Stimulated activated CD8-positive, alpha-beta memory T cell treated with anti-CD3 and anti-CD28 coated beads, Interleukin-4, amount 100 ng/mL, for 24 hours (primary cell): ENCODE measurements around the gene ZCWPW1.
"Not testable (repeated sequence)": the region's sequence is repeated elsewhere in the genome, so short reads cannot be mapped to it uniquely, and the experiment has no call there.

Experiments
- DNase-seq: peaks from one replicate; pipeline ENCODE4 v3.0.0-alpha.2; 2020; ENCODE audit warnings: low read depth

Gene ZCWPW1

GRCh38 chr7:100352230-100352781 lies 76.2 kb downstream of the ZCWPW1 start:
- DNase-seq, result not testable (repeated sequence)

- no peak for DNase-seq
Observed at GRCh38 chr7:100351657-100352058, 76.8 kb downstream of the ZCWPW1 start.
